Measurements from ENCODE around the gene ABHD12.
"Not testable (repeated sequence)": the region's sequence is repeated elsewhere in the genome, so short reads cannot be mapped to it uniquely, and the experiment has no call there.

The ABHD12 gene

GRCh38 chr20:25353747-25354705, 36.6 kb downstream of the ABHD12 start:
- DNase-seq (ENCODE audit: low spot score) = no peak

GRCh38 chr20:25353353-25353746, 37.3 kb downstream of the ABHD12 start:
- DNase-seq (ENCODE audit: low spot score) = no peak

GRCh38 chr20:25352746-25353145, 37.9 kb downstream of the ABHD12 start:
- no peak for DNase-seq (ENCODE audit: low spot score)

GRCh38 chr20:25351024-25351360, 39.6 kb downstream of the ABHD12 start:
- DNase-seq (ENCODE audit: low spot score) = no peak

GRCh38 chr20:25346349-25346748, 44.3 kb downstream of the ABHD12 start:
- no peak for DNase-seq (ENCODE audit: low spot score)

- DNase-seq (ENCODE audit: low spot score) = no peak
Observed at GRCh38 chr20:25345721-25346120, 44.9 kb downstream of the ABHD12 start.

- no peak for DNase-seq (ENCODE audit: low spot score)
Observed at GRCh38 chr20:25344634-25345033, 46.0 kb downstream of the ABHD12 start.

GRCh38 chr20:25341716-25342680, 48.6 kb downstream of the ABHD12 start:
- DNase-seq (ENCODE audit: low spot score) = peak; percentile 8

- DNase-seq (ENCODE audit: low spot score) = no peak
Observed at GRCh38 chr20:25340380-25340779, 50.3 kb downstream of the ABHD12 start.

GRCh38 chr20:25339608-25340007, 51.0 kb downstream of the ABHD12 start:
- peak; percentile 14 for DNase-seq (ENCODE audit: low spot score)

GRCh38 chr20:25338112-25339023, 52.3 kb downstream of the ABHD12 start:
- peak; percentile 23 for DNase-seq (ENCODE audit: low spot score)

- DNase-seq (ENCODE audit: low spot score) = peak; percentile 72
Observed at GRCh38 chr20:25336561-25337422, 53.8 kb downstream of the ABHD12 start.

- not testable (repeated sequence) for DNase-seq (ENCODE audit: low spot score)
Observed at GRCh38 chr20:25334972-25335371, 55.7 kb downstream of the ABHD12 start.

- peak; percentile 24 for DNase-seq (ENCODE audit: low spot score)
Observed at GRCh38 chr20:25328954-25329498, 61.6 kb downstream of the ABHD12 start.

- no peak for DNase-seq (ENCODE audit: low spot score)
Observed at GRCh38 chr20:25327521-25328235, 63.0 kb downstream of the ABHD12 start.

- DNase-seq (ENCODE audit: low spot score) = no peak
Observed at GRCh38 chr20:25325997-25326396, 64.6 kb downstream of the ABHD12 start.

GRCh38 chr20:25325073-25325472, 65.6 kb downstream of the ABHD12 start:
- peak; percentile 19 for DNase-seq (ENCODE audit: low spot score)

- no peak for DNase-seq (ENCODE audit: low spot score)
Observed at GRCh38 chr20:25324412-25324811, 66.2 kb downstream of the ABHD12 start.

- DNase-seq (ENCODE audit: low spot score) = no peak
Observed at GRCh38 chr20:25323496-25324246, 67.0 kb downstream of the ABHD12 start.
